CD4-positive, alpha-beta T cell treated with Interleukin-15 for 1 hour (primary cell): ENCODE results near the gene TM9SF1.

Experiments
- DNase-seq: peaks from one replicate; pipeline ENCODE4 v3.0.0-alpha.2; 2020

Gene TM9SF1

DNA sequence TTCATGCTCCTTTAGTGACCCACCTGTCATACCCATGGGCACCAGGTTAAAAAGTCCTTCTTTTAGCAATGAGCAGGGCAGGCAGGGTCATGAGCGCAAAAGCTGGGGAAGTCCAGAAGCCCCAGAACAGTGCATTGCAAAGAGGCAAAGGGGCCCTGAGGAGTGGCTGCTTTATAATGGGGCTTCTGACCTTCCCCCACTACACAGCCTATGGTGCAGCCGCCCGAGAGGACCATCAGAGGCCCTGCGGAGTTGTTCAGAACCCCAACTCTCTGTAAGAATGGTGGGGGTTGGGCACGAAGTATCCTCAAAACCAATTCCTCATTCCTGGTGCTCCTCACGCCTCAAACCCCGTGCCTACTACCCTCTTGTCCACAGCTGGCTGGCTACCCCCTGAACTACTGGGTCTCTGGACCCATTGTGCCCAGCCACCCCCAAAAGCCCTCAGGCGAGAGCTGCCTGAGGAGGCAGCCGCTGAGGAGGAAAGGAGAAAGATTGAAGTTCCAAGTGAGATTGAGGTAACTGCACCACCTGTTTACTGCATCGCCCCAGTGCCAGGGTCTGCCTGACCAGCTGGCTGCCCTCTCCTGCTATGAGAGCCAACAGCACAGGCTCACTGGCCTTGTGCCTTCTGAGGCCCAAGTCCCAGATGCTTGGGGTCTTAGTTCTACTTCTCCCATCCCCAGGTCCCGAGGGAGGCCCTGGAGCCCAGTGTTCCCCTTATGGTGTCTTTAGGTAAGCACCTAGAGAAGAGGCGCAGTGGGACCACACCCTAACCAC is 16.7 kb downstream of the TM9SF1 start:
- no peak for DNase-seq

DNA sequence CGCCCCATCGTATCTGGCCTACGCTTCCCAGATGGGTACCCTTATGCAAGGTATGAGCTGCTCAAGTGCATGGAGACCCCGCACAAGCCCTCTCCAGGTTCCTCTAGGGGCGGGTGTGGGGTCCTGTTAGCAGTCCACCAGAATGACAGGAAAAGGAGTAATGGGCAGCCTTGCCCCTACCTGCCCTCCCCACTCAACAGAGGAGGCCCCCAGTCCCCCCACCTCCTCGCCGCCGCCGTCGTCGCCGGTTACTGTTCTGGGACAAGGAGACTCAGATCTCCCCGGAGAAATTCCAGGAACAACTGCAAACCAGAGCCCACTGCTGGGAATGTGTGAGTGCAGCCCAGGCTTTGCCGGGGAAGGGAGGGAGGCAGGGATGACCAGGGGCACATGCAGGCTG is 17.4 kb downstream of the TM9SF1 start:
- no peak for DNase-seq

DNA sequence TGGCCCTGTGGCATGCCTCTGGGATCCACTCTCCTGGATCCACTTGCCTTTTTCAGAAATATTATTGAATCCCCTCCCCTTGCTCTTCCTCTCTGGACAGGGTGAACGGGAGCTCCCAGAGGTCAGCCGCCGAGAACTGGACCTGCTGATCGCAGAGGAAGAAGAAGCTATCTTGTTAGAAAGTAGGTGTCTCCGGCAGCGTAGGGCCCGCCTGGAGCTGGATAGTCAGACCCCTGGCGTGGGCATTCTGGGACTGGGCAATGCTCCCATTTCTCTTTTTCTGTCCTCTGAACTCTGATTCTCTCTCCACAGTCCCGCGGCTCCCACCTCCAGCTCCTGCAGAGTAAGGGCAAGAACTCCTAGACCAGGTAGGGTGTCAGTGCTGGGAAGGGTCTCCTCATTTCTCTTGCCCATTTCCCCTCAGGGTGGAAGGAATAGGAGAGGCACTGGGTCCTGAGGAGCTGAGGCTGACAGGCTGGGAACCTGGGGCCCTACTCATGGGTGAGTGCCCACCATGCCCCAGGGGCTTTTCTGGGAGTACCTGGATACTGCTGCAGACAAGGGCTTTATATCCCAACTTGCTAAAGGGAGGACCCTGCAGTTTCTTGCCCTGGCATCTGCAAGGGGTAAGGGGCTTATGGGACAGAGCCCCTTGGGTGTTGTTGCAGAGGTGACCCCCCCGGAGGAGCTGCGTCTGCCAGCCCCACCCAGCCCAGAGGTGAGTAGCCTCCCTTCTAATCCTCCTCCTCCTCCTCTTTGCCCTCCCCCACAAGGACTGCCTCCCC is 18.0 kb downstream of the TM9SF1 start:
- DNase-seq: no peak

DNA sequence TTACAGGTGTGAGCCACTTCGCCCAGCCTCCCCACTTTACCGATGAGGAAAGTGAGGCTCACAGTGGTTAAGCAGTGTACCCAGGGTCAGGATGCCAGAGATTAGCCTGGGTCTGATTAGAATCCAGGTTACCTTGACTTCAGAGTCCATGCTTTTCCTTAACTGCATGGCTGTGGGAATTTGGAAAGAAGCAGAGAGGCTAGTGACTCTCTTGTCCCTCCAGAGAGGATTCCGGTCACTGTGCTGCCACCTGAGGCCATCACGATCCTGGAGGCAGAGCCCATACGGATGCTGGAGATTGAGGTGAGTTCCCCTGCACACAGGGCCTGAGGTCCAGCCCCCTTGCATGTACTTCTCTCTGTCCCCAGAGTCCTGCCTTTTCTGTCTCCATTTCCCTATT is 18.6 kb downstream of the TM9SF1 start:
- no peak for DNase-seq

DNA sequence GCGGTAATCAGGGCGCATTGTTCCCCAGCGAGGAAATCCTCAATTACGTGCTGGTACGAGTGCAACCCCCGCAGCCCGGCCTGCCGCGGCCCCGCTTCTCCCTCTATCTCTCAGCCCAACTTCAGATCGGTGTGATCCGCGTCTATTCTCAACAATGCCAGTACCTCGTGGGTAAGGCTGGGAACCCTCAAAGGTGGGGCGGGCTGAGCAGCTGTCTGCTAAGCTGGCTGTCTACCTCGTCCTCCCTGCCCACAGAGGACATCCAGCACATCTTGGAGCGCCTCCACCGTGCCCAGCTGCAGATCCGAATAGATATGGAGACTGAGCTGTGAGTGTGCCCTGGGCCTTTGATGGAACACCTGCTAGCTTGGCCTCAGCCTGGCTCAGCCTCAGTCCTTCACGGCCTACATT is 22.4 kb downstream of the TM9SF1 start:
- DNase-seq: no peak

DNA sequence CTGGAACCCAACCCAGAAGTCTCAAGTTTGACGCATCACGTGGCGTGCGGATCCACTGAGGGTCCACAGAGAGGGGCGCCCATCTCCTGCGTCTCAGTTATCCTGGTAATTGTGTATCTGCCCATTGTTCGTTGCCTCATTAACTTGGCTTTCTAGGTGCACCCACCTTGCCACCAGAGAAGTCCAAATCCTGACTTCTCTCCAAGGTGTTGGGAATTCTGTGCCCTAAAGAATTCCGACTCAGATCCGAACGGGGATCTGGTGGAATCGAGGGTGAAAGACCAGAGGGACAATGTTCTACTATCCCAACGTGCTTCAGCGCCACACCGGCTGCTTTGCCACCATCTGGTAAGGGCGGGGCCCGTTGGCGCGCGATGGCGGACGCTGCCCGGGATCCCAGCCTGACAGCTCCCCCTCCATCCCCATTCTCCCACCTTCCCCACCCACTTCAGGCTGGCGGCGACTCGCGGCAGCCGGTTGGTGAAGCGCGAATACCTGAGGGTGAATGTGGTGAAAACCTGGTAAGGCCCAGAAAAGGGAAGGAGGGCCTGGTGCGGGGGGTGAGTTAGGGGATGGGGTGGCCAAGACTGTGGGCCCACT is 22.9 kb downstream of the TM9SF1 start:
- DNase-seq: no peak

DNA sequence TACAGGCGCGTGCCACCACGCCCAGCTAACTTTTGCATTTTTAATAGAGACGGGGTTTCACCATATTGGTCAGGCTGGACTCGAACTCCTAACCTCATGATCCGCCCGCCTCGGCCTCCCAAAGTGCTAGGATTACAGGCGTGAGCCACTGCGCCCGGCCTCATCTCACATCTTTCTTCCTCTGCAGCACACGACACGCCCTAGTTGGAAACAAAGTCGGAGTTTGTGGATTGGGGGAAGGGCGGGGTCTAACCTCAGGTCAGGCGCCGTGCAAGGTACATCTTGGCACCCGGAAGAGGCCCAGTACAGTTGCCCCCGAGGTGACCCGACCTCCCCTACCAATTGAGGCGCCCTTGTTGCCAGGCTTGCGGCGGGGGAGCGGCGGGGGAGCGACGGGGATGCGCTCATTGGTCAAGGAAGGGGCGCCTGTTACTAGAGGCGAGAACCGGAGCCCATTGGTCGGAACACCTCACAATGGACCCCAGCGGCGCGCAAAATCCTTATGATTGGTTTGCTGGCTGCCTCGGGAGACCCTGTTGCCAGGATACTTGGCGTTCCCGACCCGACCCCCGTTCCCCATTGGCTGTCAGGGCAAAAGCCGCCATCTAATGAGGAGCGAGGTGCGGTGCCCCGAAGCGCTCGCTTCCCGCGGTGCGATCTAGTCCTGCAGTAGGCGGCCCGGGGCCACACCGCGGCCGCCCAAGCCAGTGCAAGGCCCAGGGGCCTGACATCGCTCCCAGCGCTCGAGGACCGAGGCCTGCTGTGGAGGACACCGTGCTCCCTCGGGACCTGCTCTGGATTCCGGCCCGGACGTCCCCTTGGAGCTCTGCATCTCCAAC is 23.6 kb downstream of the TM9SF1 start, which contains the start of gene REC8:
Gene REC8, plus strand, starts transcription at position 659 of the 839 bp plus-strand sequence. CDS start 473 bp downstream, outside the sequence.
- DNase-seq: peak; percentile 88

DNA sequence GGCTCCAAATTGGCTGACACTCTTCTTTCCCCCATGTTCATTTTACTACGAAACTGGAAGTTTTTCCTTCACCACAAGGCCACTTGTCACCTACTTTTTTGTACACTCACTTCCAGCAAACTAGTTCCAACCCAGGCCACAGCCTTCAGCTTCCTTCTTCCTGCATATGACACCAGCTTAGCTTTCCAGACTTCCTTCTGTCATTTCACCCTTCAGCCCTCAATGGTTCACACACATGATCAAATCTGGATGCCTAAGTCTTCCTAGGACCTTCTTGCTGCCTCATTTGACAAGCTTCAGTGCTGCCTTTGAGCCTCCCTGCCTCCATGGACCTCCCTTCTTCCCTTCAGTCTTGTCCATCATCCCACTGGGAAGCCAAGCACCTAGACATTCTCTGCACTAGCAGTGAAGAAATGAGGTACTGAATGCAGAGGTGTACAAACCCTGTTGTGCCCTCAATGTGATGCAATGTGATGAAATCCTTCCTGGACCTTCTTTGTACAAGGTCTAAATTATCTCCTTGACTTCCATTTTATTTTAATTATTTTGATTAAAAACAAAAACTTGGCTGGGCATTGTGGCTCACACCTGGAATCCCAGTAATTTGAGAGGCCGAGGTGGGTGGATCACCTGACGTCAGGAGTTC is 27.6 kb downstream of the TM9SF1 start:
- no peak for DNase-seq

DNA sequence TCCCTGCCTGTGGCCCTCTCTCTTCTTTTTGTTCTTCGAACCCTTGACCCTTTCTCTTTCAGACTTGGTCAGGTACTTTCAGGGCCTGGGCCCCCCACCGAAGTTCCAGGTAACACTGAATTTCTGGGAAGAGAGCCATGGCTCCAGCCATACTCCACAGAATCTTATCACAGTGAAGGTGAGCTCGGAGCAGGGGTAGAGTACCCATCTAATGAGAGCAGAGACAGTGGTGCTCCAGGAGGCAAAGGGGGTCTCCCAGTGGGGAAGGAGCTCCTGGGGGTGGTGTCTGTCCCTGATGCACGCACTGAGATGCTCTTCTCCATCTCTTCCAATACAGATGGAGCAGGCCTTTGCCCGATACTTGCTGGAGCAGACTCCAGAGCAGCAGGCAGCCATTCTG is 29.5 kb downstream of the TM9SF1 start:
- no peak for DNase-seq

DNA sequence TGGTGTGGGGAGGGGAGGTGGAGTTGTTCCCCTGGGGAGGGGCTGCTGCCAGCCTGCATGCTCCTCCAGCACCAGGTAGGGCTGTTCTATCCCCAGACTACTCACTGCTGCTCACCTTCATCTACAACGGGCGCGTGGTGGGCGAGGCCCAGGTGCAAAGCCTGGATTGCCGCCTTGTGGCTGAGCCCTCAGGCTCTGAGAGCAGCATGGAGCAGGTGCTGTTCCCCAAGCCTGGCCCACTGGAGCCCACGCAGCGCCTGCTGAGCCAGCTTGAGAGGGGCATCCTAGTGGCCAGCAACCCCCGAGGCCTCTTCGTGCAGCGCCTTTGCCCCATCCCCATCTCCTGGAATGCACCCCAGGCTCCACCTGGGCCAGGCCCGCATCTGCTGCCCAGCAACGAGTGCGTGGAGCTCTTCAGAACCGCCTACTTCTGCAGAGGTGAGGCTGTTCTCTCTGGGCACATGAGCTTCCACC is 30.7 kb downstream of the TM9SF1 start:
- DNase-seq: no peak

DNA sequence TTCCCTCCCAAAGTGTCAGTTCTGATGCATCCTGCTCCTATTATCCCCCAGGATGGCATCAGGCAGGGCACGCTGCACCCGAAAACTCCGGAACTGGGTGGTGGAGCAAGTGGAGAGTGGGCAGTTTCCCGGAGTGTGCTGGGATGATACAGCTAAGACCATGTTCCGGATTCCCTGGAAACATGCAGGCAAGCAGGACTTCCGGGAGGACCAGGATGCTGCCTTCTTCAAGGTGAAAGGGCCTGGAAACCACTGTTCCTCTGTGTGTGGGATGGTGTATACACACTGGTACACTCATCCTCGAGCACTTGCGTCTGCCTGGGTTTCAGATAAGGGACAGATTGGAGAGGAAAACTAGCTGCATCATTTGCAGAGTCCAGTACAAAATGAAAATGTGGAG is 33.1 kb downstream of the TM9SF1 start:
- no peak for DNase-seq

DNA sequence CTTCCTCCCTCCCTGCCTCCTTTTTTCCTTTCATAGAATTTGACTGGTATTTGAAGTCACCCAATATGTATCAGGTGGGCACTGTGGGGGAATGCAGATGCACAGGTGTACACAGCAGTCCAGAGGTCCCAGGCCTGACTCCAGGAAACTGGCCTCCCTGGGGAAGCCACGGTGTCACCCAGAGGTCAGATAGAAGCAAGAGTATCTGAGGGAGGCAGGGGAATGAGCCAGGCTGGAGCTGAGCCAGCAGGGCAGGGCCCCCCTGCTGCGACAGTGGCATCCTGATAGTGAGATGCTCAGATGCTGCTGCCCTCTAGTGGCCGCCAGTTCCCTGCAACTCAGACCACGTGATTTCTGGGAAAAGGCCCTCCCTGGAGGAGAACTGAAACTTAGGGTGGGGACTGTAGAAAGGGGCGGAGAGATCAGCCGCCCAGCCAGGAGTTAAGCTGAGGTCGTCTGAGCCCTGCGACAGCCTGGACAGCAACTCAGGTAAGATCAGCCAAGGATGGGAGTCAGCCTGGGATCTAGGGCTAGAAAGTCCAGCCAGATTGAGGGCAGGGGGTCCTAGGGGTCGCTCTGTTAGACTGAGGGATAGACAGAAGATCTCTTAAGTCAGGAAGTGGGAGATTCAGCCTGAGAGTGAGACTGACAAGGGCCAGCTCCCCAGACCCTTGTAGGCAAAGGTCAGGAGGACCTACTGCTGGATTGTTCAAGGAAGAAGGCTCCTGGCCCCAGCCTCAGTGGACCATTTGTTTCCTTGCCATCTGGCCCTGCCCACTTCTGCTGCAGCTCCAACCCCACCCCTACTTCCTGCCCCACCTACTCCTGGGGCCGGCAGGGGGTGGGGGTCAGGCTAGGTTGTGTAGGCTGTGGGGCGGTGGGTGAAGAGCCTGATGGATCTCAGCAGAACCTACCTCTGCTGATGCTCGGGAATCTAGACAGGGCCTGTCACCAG is 34.1 kb downstream of the TM9SF1 start, which contains the start of gene IRF9:
Gene IRF9, plus strand, starts transcription at position 416 of the 955 bp plus-strand sequence. CDS start 880 bp downstream, outside the sequence.
- DNase-seq: peak; percentile 95

DNA sequence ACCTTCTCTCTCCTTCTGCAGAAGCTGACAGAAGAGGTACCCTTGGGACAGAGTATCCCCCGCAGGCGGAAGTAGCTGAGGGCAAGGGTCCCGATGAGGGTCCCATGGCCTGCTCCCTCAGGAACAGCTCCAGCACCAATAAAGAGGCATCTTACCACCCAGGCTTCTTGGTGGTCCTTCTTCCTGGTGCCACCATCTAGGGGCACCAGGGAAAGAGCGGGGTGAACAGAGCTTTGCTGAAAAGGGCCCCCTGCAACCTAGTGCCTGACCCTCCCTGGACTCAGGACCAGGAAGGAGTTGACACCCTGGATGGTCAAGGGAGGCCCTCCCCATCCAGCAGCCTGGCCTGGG is 34.8 kb downstream of the TM9SF1 start:
- DNase-seq: no peak

DNA sequence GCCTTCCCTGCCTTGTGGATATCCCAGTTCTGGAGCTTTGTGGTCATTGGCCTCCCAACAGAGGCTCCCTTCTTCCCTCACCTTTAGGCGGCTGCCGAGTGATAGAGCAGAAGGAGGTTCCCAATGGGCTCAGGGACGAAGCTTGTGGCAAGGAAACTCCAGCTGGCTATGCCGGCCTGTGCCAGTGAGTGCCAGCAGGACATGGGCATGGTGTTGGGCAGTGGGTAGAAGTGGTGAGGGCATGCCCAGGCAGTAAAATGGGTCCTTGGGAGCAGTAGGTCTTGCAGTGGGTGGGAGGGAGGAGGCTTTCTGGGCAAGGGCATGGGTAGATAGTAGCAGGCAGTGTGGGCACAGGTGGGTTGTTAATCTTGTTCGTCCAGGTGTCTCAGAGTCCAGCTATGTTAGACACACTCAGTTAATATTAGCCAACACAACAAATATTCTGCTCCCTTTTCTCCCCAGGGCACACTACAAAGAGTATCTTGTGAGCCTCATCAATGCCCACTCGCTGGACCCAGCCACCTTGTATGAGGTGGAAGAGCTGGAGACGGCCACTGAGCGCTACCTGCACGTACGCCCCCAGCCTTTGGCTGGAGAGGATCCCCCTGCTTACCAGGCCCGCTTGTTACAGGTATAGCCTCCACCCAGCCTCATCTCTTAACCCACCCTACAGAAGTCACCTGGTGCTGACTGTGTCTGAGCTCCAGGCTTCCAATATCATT is 35.3 kb downstream of the TM9SF1 start:
- no peak for DNase-seq

DNA sequence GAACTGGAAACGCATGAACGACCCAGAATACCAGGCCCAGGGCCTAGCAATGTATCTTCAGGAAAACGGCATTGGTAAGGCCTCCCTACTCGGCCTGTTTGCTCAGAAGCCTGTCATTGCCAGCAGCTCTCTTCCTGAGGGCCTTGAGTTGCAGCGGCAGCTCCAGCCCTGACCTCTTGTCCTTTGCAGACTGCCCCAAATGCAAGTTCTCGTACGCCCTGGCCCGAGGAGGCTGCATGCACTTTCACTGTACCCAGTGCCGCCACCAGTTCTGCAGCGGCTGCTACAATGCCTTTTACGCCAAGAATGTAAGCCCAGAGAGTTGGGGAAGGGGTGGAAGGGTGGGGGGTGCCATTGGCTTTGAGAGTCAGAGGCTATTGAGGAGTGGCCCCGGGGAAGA is 37.9 kb downstream of the TM9SF1 start:
- DNase-seq: no peak

DNA sequence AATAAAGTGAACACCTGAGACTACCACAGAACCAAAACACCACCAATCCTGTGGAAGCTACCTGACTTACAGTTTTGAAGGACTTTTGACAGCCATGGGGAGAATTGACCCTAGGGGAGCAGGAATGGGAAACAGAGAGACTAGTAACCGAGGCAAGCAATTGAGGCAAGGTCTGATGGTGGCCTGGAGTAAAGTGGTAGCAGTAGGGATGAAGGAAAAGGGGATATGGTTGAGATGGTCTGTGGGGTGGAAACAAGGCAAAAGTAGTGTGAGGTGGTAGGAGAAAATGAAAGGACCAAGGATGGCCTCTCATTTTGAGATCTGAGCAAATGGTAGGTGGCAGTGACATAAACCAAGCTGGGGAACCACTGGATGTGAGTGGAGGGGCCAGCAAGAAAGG is 38.4 kb downstream of the TM9SF1 start:
- DNase-seq: no peak

DNA sequence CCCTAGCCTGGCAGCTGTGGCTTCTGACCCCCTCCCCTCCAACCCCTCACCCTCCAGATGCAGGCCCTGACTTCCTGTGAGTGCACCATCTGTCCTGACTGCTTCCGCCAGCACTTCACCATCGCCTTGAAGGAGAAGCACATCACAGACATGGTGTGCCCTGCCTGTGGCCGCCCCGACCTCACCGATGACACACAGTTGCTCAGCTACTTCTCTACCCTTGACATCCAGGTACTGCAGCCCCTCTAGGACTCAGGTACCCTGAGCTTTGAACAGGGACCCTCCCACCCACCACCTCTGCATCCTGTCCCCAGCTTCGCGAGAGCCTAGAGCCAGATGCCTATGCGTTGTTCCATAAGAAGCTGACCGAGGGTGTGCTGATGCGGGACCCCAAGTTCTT is 40.1 kb downstream of the TM9SF1 start:
- no peak for DNase-seq

DNA sequence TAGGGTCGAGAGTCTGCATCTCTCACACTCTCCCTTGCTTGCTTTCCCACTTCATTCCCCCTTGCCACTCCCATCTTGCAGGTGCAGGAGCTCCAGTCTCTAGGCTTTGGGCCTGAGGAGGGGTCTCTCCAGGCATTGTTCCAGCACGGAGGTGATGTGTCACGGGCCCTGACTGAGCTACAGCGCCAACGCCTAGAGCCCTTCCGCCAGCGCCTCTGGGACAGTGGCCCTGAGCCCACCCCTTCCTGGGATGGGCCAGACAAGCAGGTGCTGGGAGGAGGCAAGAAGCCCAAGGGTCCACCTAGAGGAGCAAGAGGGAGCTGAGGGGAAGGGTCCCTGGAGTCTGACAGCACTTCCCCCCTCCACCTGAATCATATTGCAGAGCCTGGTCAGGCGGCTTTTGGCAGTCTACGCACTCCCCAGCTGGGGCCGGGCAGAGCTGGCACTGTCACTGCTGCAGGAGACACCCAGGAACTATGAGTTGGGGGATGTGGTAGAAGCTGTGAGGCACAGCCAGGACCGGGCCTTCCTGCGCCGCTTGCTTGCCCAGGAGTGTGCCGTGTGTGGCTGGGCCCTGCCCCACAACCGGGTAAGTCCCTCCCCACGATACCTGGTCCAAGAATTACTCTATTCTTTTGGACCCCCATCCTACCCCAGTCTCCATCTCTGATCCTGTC is 43.7 kb downstream of the TM9SF1 start:
- DNase-seq: no peak

DNA sequence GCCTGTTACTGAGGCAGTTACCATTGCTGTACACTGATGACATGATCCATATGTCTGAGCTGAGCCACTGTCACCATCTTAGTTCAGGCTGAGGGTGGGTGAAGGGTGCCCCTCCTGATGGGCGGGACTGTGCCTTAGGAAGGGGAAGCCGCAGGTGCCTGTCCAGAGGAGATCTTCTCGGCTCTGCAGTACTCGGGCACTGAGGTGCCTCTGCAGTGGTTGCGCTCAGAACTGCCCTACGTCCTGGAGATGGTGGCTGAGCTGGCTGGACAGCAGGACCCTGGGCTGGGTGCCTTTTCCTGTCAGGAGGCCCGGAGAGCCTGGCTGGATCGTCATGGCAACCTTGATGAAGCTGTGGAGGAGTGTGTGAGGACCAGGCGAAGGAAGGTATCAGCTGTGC is 44.2 kb downstream of the TM9SF1 start:
- DNase-seq: no peak

DNA sequence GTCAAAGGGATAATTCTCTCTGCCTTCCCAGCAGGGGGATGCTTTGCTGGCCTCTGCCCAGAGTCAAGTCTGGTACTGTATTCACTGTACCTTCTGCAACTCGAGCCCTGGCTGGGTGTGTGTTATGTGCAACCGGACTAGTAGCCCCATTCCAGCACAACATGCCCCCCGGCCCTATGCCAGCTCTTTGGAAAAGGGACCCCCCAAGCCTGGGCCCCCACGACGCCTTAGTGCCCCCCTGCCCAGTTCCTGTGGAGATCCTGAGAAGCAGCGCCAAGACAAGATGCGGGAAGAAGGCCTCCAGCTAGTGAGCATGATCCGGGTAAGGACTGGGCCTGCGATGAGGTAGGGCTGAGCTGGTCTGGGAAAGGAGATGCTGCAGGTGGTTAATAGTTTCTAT is 44.7 kb downstream of the TM9SF1 start:
- no peak for DNase-seq
